ENCODE data around the gene USP48.

The USP48 gene

DNA sequence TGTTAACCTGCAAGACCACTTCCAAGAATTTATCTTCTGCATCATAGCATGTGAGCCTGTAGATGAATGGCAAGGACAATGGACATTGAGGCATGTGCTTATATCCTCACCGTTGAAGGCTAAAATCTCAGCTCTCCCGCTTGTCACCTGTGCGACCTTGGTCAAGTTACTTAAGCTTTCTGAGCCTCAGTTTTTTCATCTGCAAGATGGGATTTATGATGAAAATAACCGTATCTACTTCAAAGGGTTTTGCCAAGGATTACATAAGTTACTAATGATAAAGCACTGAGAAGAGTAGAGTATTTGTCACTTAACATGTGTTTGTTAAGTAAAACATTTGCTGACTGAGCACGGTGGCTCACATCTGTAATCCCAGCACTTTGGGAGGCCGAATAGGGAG is 128.7 kb downstream of the USP48 start:
- no peak for DNase-seq (ENCODE audit: low read depth, low spot score)

DNA sequence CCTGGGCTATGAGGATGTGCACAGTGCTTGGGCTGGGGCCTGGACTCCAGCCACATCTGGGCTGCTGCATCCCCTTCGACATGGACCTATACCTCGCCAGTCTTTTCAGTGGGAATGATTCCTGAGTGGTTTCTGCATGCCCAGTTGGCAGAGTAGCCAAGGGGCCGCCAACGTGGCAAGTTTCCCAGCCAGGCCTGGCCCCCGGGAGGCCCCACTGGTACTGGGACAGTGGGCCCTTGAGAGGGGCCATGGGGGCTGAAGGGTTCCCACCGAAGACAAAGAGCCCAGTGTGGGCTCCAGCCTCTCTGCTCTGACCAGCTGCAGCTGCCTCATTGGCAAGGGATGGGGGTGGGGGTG is 129.2 kb downstream of the USP48 start:
- DNase-seq (ENCODE audit: low read depth, low spot score), result no peak

DNA sequence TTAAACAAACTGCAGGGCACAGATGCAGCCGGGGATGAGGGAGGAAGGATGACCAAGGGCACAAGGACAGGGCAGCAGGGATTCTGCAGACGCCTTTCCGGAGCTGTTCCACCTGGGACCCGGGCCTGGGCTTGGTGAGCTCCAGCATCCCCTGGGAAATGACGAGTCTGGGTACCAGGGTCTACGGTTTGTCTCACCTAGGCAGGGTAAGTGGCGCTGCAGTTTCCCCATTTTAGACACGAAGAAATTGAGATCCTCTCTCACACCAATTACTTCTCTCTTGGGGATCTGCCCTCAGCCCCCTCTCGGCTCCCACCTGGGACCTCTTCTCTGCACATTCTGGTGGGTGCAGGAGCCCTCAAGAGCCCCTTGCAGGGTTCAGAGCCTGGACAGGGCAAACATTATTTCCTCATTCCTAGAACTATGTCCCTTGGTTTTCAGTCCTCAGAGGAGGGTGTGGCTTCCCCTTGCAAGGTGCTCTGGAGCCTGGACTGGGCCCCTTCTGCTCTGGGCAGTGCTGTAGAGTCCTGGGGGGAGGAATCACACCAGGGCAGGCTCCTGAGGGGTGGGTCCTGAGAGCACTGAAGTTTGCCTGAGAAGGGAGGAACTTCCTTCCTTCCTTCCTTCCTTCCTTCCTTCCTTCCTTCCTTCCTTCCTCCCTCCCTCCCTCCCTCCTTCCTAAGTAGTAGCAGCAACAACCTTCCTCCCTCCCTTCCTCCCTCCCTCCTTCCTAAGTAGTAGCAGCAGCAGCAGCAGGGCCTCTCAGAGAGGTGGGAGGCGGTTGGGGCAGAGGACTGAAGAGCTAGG is 129.8 kb downstream of the USP48 start:
- DNase-seq (ENCODE audit: low read depth, low spot score), result no peak

DNA sequence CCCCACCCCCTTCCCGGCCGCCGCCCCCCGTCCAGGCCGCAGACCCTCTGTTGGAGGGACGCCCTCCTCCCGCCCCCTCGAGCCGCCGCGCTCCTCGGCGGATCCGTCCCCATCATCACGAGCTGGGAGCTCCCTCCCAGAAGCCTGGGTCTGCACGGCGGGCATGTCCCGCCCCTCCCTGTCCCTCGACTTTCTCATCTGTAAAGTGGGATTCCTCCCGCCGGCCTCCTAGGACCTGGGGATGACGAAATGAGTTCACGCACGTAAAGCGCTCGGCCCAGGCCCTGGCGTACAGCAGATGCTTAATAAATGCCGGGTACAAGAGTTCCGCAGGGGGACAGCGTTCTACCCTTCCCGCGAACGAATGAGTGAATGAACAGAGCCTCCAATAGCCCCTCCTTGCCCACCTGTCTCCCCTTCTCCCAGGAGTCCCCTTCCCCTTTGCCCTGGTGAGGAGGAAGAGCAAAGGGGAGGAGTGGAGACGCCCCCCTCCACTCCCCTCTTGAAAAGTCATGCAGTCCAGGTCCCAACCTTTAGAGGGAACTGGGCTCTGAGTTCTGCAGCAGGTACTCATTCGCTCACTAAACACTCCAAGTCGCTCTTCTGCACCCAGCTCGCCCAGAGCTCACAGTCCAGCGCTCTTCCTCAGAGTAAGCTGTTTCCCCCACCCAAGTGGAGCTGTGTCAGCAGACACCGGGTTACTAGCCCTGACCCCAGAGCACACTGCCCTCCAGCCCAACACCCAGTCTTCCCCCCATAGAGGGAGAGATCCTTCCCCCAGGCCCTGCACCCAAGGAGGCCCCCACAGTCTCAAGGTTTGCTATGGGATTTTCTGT is 130.6 kb downstream of the USP48 start:
- no peak for DNase-seq (ENCODE audit: low read depth, low spot score)

DNA sequence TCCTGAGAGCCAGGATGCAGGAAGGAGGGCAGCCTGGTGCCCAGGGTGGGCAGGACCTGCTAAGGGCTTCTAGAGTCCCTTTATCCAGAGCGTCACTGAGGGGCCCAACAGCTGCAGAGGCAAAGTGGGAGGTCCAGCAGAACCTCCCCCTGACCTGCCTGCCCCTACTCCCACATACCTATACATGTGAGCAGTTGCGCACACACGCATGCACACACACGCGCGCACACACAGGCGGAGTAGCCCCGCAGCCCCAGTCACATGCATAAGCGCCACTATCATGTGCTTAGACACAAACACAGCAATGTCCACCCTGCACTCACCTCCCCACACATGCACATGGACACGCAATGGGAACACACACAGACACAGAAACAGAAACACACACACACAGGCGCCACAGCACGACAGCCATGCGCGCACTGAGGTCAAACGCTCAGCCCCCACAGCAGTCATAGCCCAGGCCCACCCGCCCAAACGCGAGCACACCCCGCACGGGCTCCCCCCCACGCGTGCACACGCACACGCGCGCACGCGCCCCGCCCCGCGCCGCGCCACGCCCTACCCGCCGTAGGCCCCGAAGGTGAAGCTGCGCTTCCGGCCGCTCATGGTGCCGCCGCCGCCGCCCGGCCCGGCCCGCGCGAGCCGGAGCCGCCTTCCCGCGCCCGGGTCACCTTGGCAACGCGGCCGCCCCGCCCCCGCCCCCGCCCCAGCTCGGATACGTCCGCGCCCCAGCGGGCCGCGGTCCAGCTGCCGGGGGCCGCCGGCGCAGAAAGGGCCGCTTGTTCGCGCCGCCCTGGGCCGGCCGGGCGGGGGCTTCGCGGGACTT is 131.5 kb downstream of the USP48 start:
- DNase-seq (ENCODE audit: low read depth, low spot score), result no peak

DNA sequence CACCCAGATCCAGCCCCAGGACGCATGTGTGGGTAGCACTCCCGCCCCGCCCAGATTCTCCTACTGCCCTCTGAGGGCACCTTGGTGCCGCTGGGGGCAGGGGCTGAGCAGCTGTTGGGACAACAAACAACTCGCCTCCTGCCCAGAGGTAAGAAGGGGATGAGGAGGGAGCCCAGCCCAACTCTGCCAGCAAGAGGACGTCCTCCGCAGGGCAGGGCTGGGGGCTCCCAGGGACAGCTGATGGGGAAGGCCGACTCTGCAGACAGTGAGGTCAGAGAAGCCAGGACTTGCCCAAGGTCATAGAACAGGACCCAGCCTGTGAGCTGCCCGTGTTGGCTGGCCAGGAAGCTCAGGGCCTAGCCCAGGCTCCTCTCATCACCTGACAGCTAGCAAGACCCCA is 132.5 kb downstream of the USP48 start:
- DNase-seq (ENCODE audit: low read depth, low spot score), result no peak

DNA sequence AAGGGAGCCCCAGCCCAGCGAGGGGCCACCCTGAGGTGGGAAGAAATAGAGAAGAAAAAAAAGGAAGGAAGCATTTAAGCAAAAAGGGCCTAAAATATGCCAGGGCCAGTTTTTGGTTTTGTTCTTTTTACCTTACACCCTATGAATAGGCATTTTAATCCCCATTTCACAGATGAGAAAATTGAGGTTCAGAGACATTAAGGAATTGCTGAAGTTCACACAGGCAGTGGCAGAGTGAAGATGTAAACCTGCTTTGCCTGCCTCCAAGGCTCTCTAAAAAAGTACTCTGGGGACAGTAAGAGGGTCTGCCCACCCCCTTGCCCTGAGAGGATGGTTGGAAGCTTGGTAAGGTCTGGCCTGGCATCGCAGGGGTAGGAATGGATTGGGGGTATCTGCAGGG is 133.6 kb downstream of the USP48 start:
- DNase-seq (ENCODE audit: low read depth, low spot score), result no peak

DNA sequence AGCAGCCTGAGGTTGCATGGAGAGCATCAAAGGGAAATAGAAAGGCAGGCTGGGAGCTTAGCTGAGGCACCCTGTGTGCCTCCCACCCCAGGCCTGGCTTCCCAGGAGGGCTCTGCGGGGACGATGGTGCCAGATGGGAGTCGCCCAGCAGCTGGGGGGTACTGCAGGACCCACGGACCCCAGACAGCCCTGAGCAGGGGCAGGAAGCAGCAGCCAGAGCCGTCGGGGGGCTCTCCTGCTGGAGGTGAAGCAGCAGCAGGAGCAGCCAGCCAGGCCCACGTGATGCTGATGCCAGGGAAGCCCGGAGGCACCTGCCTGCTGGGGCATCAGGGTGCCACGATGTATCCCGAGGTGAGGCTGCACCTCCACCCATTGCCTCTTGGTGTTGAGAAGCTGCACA is 134.2 kb downstream of the USP48 start:
- DNase-seq (ENCODE audit: low read depth, low spot score), result no peak

DNA sequence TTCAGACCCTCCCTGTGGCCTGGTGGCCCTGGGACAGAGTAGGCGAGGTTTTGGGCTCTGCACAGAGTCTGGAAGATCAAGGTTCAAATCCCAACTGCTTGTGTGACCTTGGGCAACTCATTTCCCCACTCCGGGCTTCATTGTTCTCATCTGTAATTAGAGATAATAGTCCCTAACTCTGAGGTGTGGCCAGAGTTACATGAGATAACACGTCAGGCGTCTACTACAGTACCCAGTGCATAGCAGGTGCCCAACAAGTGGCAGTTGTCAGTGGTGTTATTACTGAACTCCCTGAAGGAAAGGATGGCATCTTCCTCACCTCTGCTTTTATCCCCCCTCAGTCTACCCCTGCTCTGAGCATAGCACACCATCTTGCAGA is 134.6 kb downstream of the USP48 start:
- DNase-seq (ENCODE audit: low read depth, low spot score), result no peak

DNA sequence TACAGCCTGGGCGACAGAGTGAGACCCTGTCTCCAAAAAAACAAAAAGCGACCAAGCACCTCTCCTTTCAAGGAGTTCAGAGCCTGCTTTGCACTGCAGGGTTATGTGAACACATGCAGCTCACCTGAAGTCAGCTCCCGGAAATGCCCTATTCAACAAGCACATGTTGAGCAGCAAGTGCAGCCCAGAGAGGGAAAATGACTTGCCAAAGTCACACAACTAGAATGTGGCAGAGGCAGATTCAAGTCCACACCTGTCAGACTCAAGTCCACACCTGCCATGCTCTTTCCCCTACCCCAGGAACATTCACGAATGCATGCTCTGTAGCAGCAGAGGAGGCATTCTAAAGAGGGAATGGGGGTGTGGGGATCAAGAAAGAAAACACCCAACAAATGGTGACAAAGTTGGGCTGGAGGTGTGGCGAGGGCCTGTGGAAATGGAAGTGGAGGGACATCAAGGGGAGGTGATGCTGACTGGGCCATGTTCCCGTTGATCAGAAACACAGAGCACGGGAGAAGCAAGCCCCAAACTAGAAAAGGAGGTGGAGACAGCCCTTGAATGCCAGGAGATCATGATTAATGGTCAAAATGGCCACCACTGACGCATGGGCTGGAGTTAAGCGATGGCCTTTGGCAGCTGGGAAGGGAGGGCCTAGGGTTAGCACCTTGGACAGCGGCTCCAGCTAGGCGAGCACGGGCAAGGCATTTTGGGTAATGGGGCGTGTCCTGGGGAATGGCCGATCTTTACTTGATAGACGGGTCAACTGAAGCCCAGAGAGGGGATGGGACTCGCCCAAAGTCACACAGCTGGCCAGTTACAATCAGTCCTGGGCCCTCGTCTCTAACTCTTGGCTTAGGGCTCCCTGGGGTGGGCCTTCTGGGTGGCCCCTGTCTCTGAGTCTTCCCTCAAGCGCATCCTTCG is 135.3 kb downstream of the USP48 start:
- no peak for DNase-seq (ENCODE audit: low read depth, low spot score)

DNA sequence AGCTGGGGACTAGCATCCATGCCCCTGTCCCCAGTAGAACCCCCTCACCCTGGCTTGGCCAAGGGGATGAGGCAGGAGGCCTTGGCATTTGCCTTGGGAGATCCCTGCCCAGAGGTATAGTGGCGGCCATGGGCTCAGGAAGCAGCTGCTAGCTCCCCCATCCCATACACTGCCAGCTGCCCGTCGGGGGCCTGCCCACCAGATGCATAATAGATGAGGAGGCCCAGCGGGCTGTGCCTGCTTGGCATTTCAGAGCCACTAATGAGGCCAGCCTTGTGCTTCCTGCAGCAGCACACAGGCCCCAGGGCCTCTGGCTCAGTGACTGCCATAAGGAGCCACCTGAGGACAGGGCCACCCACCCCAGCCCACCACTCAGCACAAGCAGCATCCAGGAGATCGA is 137.4 kb downstream of the USP48 start:
- no peak for DNase-seq (ENCODE audit: low read depth, low spot score)

DNA sequence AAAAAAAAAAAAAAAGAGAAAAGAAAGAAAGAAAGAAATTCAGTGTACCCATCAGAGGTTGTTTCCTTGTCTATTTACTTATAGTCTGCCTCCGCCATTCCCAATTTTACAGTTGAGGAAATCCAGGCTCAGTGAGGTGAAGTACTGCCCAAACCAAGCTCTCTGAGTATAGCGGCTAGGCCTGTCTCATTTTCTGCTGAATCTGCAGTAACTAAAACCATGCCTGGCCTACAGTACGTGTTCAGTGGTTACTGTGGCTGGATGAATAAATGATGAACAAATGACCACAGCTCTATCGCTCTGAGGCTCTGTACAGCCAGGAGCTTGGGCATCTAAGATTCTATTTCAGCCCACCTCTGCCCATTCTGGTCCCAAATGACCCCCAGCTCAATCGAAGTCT is 138.0 kb downstream of the USP48 start:
- DNase-seq (ENCODE audit: low read depth, low spot score), result no peak

DNA sequence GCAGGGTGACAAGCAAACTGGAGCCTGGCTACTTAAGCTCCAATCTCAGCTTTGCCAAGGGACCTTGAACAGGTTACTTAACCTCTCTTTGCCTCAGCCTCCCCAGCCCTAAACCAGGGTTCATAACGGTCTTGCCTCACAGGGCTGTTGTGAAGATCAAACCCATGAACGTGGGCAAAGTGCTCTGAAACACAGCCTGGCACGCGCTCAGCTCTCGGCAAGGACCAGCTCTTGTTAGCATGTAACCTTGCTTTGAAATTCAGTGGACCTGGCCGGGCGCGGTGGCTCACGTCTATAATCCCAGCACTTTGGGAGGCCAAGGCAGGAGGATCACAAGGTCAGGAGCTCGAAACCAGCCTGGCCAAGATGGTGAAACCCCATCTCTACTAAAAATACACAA is 138.6 kb downstream of the USP48 start:
- no peak for DNase-seq (ENCODE audit: low read depth, low spot score)

DNA sequence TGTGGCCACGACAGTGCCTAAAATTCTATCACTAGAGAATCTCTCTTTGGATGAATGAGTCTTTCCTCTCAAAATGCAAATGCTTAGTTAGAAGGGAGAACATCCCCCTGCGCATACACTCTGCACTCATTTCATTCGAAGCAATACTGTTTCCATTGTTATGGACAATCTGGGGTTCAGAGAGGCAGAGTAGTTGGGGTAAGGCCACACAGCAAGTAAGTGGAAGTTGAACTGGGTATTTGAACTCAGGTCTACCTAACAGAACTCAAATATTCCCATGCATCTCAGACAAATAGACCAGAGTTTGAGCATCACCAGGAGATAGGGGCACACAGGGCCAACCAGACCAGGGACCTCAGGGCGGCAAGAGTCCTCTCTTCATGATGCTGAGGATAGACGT is 139.3 kb downstream of the USP48 start:
- DNase-seq (ENCODE audit: low read depth, low spot score), result no peak

DNA sequence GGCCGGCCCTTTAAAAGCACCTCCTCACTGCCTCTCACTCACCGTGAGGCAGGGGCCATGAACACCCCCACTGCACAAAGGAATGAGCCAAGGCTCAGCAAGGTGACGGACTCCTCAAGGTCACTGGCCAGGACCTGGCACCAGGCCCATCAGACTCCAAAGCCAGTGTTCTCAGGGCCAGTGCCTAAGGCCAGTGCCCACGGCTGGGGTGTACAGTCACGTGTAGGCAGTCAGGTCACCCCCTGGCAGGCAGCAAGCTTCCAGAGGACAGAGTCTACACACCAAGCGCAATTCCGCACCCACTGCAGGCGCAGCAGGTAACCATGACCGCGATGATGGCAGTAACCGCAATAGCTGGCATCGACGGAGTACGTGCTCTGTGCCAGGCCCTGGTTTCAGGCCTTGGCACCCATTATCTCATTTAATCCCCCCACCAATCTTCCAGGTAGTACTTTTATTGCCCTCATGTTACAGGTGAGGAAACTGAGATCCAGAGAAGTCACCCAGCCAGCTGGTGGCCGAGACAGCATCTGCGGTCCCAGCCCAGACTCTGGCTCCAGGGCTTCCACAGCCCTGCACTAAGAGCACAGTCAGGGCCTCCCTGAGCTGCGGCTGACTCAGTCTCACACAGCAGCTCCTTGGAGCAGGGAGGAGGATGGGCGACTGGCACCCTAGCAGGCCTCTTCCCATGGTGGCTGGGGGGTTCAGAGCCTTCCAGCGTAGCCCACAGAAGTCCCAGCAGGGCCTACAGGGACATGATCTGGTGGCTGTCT is 140.8 kb downstream of the USP48 start:
- no peak for DNase-seq (ENCODE audit: low read depth, low spot score)

DNA sequence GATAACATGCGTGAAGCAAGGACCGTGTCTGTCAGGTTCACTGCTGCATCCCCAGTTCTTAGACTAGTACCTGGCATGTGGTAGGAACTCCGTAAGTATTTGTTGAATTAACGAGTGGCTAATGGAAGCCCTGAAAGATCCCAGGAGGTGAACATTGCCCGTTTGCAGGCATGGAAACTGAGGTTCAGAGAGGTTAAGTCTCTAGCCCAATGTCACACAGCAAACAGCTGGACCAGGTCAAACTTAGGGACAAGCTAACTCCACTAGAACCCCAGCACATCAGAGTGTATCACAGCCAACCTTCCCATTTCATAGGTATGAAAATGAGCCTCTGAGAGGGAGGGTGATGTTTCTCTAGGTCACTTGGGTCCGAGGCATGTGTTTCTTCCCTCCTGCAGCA is 141.4 kb downstream of the USP48 start:
- DNase-seq (ENCODE audit: low read depth, low spot score), result no peak

DNA sequence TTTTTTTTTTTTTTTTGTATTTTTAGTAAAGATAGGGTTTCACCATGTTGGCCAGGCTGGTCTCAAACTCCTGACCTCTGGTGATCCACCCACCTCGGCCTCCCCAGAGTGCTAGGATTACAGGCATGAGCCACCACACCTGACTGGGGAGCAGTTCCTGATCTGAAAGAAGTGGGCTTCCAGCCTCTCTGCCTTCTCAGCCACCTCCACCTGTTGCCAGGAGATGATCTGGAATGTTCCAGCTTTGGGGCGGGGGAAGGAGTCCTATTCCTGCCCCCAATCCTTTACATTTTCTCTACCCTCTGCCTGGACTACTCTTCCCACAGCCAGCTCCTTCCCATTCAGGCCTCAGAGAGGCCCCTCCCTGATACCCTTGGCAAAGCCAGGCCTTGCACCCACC is 141.9 kb downstream of the USP48 start:
- no peak for DNase-seq (ENCODE audit: low read depth, low spot score)

DNA sequence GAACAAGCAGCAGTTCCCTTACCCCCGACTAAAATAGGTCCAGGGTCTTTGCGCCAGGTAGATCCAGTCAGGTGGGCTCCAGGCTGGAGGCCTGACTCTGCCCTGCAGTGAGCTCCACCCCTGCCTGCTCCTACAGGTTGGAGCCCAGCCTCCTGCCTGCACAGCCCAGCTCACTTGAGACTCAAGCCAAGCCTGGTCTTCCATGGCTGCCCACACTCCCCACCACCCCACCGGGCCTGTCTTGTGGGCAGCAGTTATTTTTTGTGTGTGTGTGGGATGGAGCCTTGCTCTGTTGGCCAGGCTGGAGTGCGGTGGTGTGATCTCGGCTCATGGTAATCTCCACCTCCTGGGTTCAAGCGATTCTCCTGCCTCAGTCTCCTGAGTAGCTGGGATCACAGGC is 142.3 kb downstream of the USP48 start:
- DNase-seq (ENCODE audit: low read depth, low spot score), result no peak

DNA sequence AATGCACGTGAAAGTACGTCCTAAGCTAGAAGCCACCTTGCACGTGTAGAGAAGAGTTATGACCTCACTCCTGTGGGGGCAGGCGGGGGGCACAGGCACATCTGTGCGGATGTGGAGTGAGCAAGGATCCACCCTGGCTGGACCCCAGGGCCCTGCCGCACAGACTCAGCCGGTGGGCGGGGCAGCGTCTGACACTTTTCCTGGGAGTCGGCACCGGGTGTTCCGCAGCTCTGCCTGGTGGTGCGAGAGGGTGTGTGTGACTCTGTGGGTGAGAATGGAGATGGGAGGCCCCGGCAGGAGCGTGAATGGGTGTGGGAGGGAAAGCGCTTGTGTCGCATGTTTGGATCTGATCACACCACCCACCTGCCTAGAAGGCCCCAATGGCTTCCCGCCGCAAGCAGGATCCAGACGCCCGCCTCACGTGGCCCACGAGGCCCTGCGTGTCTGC is 143.3 kb downstream of the USP48 start:
- no peak for DNase-seq (ENCODE audit: low read depth, low spot score)

DNA sequence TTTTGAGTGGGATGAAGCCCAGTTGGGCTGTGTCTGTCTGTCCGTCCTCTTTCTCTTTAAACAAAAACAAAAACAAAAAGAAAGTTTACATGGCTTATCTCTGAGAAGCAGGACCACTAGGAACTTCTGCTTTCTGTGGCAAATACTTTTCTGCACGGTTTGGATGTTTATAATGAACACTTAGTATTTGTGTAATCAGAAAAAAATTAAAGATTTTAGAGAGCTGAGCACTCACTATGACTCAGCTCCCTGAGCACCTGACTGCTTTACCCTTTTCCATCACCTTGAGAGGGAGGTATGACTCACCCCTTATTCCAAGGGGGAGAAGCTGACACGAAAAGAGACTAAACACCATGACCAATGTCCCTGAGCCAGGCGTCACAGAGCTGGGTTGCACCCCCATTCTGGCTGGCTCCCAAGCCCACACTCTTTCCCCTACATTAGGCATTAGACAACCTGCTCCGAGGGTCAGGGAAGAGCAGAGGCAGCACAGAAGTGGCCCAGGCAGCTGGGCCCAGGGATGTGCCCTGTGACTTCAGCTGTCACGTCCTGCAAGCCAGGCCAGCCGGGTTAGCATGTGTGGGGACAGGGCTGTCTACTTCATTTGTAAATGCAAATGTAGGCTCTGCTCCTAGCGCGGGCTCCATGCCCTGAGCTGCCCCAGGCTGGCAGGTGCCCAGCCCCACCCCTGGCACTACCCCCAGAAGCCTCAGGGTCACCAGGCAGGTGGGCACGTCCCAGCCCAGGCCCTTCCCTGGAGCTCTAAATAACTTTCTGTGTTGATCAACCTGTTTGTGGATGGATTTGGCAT is 144.2 kb downstream of the USP48 start:
- no peak for DNase-seq (ENCODE audit: low read depth, low spot score)
